GM23338 (cell line): ENCODE data around the gene AMZ1. TPM values are rescaled to one million over a fixed set of nuclear protein-coding genes. Genes with fewer than 3 reads are reported as not detected.

ENCODE experiments used
- ATAC-seq: fragments of 200-7000 bp; cut with Tn5 transposase; 3 replicates; pipeline ENCODE4 v1.9.1; 2020
- DNase-seq: peaks from one replicate; pipeline ENCODE4 v3.0.0-alpha.2; 2015; ENCODE audit warnings: low spot score
- H2AFZ ChIP-seq: fragments of 200-600 bp; sonication (generic); 2 replicates; pipeline ENCODE4 v1.8.0; 2016; ENCODE audit warnings: antibody characterized with exemption, mild to moderate bottlenecking, moderate library complexity
- H3F3A ChIP-seq: fragments of 200-600 bp; sonication (generic); replicated peaks from 2 replicates; pipeline ENCODE4 v1.8.0; 2017; ENCODE audit warnings: antibody characterized with exemption, mixed run types, low read depth
- H3K27ac ChIP-seq: fragments of 200-600 bp; sonication (generic); 2 replicates; pipeline ENCODE4 v1.6.1; 2016; ENCODE audit warnings: low read depth
- H3K27me3 ChIP-seq: fragments of 200-600 bp; sonication (generic); 2 replicates; pipeline ENCODE4 v1.8.0; 2016; ENCODE audit warnings: mild to moderate bottlenecking, mixed run types, moderate library complexity; ENCODE audit not compliant: insufficient read depth
- H3K36me3 ChIP-seq: fragments of 200-600 bp; sonication (generic); 2 replicates; pipeline ENCODE4 v1.8.0; 2016; ENCODE audit warnings: mild to moderate bottlenecking; ENCODE audit not compliant: insufficient read depth
- H3K4me1 ChIP-seq: fragments of 200-600 bp; sonication (generic); 2 replicates; pipeline ENCODE4 v1.8.0; 2016; ENCODE audit warnings: mild to moderate bottlenecking, moderate library complexity; ENCODE audit not compliant: insufficient read depth
- H3K4me2 ChIP-seq: fragments of 200-600 bp; sonication (generic); 2 replicates; pipeline ENCODE4 v1.7.1; 2017; ENCODE audit warnings: mixed run types
- H3K4me3 ChIP-seq: fragments of 200-600 bp; sonication (generic); 2 replicates; pipeline ENCODE4 v1.6.1; 2016; ENCODE audit warnings: mixed run types
- H3K79me2 ChIP-seq: fragments of 200-600 bp; sonication (generic); replicated peaks from 2 replicates; pipeline ENCODE4 v1.8.0; 2017; ENCODE audit warnings: mild to moderate bottlenecking; ENCODE audit not compliant: insufficient read depth
- H3K9me2 ChIP-seq: fragments of 200-600 bp; sonication (generic); 2 replicates; pipeline ENCODE4 v1.8.0; 2017; ENCODE audit not compliant: insufficient read depth
- H4K20me1 ChIP-seq: fragments of 200-600 bp; sonication (generic); replicated peaks from 2 replicates; pipeline ENCODE4 v1.8.0; 2017; ENCODE audit warnings: mild to moderate bottlenecking; ENCODE audit not compliant: insufficient read depth
- H3K27ac Mint-ChIP-seq: 2 replicates; pipeline ENCODE4 v1.8.0; 2020; ENCODE audit warnings: inconsistent platforms, mild to moderate bottlenecking, moderate library complexity, mixed read lengths
- H3K27me3 Mint-ChIP-seq: 3 replicates; pipeline ENCODE4 v1.8.0; 2022; ENCODE audit warnings: low read depth, mild to moderate bottlenecking, moderate library complexity, mixed read lengths, inconsistent platforms; ENCODE audit not compliant: insufficient read depth, poor library complexity
- H3K36me3 Mint-ChIP-seq: 3 replicates; pipeline ENCODE4 v1.8.0; 2021; ENCODE audit warnings: low read depth, mild to moderate bottlenecking, inconsistent platforms, moderate library complexity, mixed read lengths
- H3K4me1 Mint-ChIP-seq: 3 replicates; pipeline ENCODE4 v1.8.0; 2020; ENCODE audit warnings: mild to moderate bottlenecking, inconsistent platforms, mixed read lengths
- H3K4me3 Mint-ChIP-seq: 3 replicates; pipeline ENCODE4 v1.8.0; 2021; ENCODE audit warnings: moderate library complexity, mild to moderate bottlenecking, inconsistent platforms, mixed read lengths
- H3K9me3 Mint-ChIP-seq: 3 replicates; pipeline ENCODE4 v1.8.0; 2020; ENCODE audit warnings: moderate library complexity, mild to moderate bottlenecking, inconsistent platforms, mixed read lengths
- CREB1 ChIP-seq: fragments of 250-450 bp; sonication (Bioruptor Pico); IDR thresholded peaks from 2 replicates; pipeline ENCODE4 v1.5.0; 2020; ENCODE audit warnings: low read depth, mild to moderate bottlenecking, moderate library complexity
- CTCF ChIP-seq, 2 experiments: fragments of 200-600 bp in 1 of 2; sonication (generic) in 1 of 2; conservative IDR thresholded peaks; 2 replicates each; pipeline versions ENCODE4 v1.5.1 to v1.6.1; 2016 to 2017; ENCODE audit warnings: antibody characterized with exemption in 2 of 2, low read depth in 2 of 2, mild to moderate bottlenecking in 2 of 2, moderate library complexity in 1 of 2
- ETS1 ChIP-seq: IDR thresholded peaks from 2 replicates; pipeline ENCODE4 v1.6.1; 2016; ENCODE audit warnings: antibody characterized with exemption
- EZH2 ChIP-seq: fragments of 200-600 bp; sonication (generic); IDR thresholded peaks from one replicate; pipeline ENCODE4 v1.8.0; 2017; ENCODE audit warnings: antibody characterized with exemption, mild to moderate bottlenecking, low read depth; ENCODE audit not compliant: unreplicated experiment
- EZH2phosphoT487 ChIP-seq: fragments of 200-600 bp; sonication (generic); IDR thresholded peaks from one replicate; pipeline ENCODE4 v1.8.1; 2018; ENCODE audit warnings: antibody characterized with exemption; ENCODE audit not compliant: unreplicated experiment
- JUNB ChIP-seq: IDR thresholded peaks from one replicate; pipeline ENCODE4 v1.6.1; 2016; ENCODE audit warnings: antibody characterized with exemption; ENCODE audit not compliant: unreplicated experiment
- NANOG ChIP-seq: IDR thresholded peaks from 2 replicates; pipeline ENCODE4 v1.6.1; 2016; ENCODE audit warnings: antibody characterized with exemption, borderline replicate concordance
- POLR2AphosphoS5 ChIP-seq: IDR thresholded peaks from 2 replicates; pipeline ENCODE4 v1.6.1; 2016; ENCODE audit warnings: antibody characterized with exemption, low read depth
- REST ChIP-seq: IDR thresholded peaks from one replicate; pipeline ENCODE4 v1.6.1; 2018; ENCODE audit warnings: antibody characterized with exemption; ENCODE audit not compliant: unreplicated experiment
- STAT1 ChIP-seq: IDR thresholded peaks from one replicate; pipeline ENCODE4 v1.6.1; 2016; ENCODE audit warnings: antibody characterized with exemption; ENCODE audit not compliant: unreplicated experiment
- ZNF114 ChIP-seq: fragments of 250-450 bp; sonication (Bioruptor Pico); IDR thresholded peaks from 2 replicates; pipeline ENCODE4 v1.5.0; 2020; ENCODE audit warnings: mild to moderate bottlenecking, moderate library complexity
- ZNF331 ChIP-seq: fragments of 250-450 bp; sonication (Bioruptor Pico); IDR thresholded peaks from 2 replicates; pipeline ENCODE4 v1.5.0; 2020; ENCODE audit warnings: low read depth, mild to moderate bottlenecking, moderate library complexity
- polyA plus RNA-seq: library from polyadenylated mRNA; unstranded; fragments of >200 nt; fragmentation: Nextera tagmentation; extraction: Ambion mirVana; gene quantifications from 2 replicates; pipeline ENCODE4 v1.2.1, GENCODE V29; 2016
- total RNA-seq: library from RNA; depleted of rRNA; stranded (reverse); fragments of >200 nt; shearing (Covaris generic); gene quantifications from 2 replicates; pipeline ENCODE4 v1.2.3, GENCODE V29; 2014

The AMZ1 gene
- total and polyA plus RNA-seq, 2 experiments from 2014 or later = 0.73 to 4.5 TPM

- no peak overlapping the region; the same call in 2 of the 3 replicates for H3K4me3 Mint-ChIP-seq
- H3K4me1 Mint-ChIP-seq = peaks cover 9% of the 10 kb centered on the region
- H3K4me1 ChIP-seq = no peaks in the 10 kb centered on the region; the same call in 1 of the 2 replicates
- H3K9me3 Mint-ChIP-seq = peaks cover 4% of the 10 kb centered on the region; the same call in 1 of the 3 replicates
- ATAC-seq = no peak
- H3K27me3 ChIP-seq = no peaks in the 10 kb centered on the region
- no peak overlapping the region for H3K4me2 ChIP-seq
- H3K36me3 Mint-ChIP-seq = peaks cover 4% of the 10 kb centered on the region
- H2AFZ ChIP-seq = no peak overlapping the region
- DNase-seq = no peak
- peaks cover 26% of the 10 kb centered on the region for H3K27me3 Mint-ChIP-seq
- H3K27ac Mint-ChIP-seq = no peak overlapping the region
- H3K4me3 ChIP-seq = no peak overlapping the region
- TF ChIP-seq JUNB (no peak), ZNF114 (CRISPR knock-in tag) (no peak), EZH2phosphoT487 (no peak), STAT1 (no peak), CREB1 (CRISPR knock-in tag) (no peak), POLR2AphosphoS5 (no peak), ZNF331 (CRISPR knock-in tag) (no peak)
- no peak overlapping the region for H3K27ac ChIP-seq
- H3K36me3 ChIP-seq = no peaks in the 10 kb centered on the region
- H3K9me2 ChIP-seq = no peaks in the 10 kb centered on the region
- no peaks in the 10 kb centered on the region for H4K20me1 ChIP-seq
- no peaks in the 10 kb centered on the region for H3K79me2 ChIP-seq
- no peaks in the 10 kb centered on the region for H3F3A ChIP-seq
These were observed 21.3 kb upstream of the AMZ1 start for GRCh38 chr7:2666588-2667250.

GRCh38 chr7:2667843-2668242 lies 20.2 kb upstream of the AMZ1 start:
- Histone ChIP-seq H4K20me1 (no peaks in the 10 kb centered on the region), H2AFZ (no peak overlapping the region), H3F3A (no peaks in the 10 kb centered on the region), H3K4me2 (no peak overlapping the region), H3K27me3 (no peaks in the 10 kb centered on the region), H3K27ac (no peak overlapping the region), H3K4me1 (no peaks in the 10 kb centered on the region; the same call in 1 of the 2 replicates), H3K4me3 (no peak overlapping the region), H3K9me2 (no peaks in the 10 kb centered on the region), H3K79me2 (no peaks in the 10 kb centered on the region), H3K36me3 (no peaks in the 10 kb centered on the region)
- Mint-ChIP-seq H3K4me3 (no peak overlapping the region), H3K27ac (no peak overlapping the region), H3K4me1 (peaks cover 9% of the 10 kb centered on the region), H3K27me3 (peaks cover 21% of the 10 kb centered on the region), H3K36me3 (no peaks in the 10 kb centered on the region; the same call in 2 of the 3 replicates), H3K9me3 (peaks cover 4% of the 10 kb centered on the region; the same call in 1 of the 3 replicates)
- ATAC-seq (no peak), DNase-seq (no peak)
- no peak for TF ChIP-seq CREB1 (CRISPR knock-in tag)
- no peak for TF ChIP-seq CTCF (conservative IDR thresholded peaks at IDR 0.05; ENCODE audit: low read depth in 2 of 2)
- TF ChIP-seq EZH2phosphoT487 = no peak
- TF ChIP-seq STAT1 = no peak
- no peak for TF ChIP-seq JUNB
- no peak for TF ChIP-seq ZNF331 (CRISPR knock-in tag)
- TF ChIP-seq NANOG = no peak
- no peak for TF ChIP-seq ETS1
- TF ChIP-seq ZNF114 (CRISPR knock-in tag) = no peak
- no peak for TF ChIP-seq POLR2AphosphoS5
- TF ChIP-seq EZH2 = no peak
- TF ChIP-seq REST = no peak
